Activated T-helper 1 cell treated with anti-CD3 and anti-CD28 coated beads, Interleukin-12 subunit alpha, Interleukin-12 subunit beta, Interleukin-2, Interleukin-4 antibody, amounts not matched to agents 30 ng/mL and 10 ng/mL and 1 ng/mL, durations not matched to agents 14 hours and 24 hours and 36 hours (primary cell): ENCODE results near the gene CFAP100. TPM values are rescaled to one million over a fixed set of nuclear protein-coding genes. Genes with fewer than 3 reads are reported as not detected.

Experiments
- DNase-seq: peaks from one replicate; pipeline ENCODE4 v3.0.0; 2021; ENCODE audit warnings: low spot score
- H3K27ac Mint-ChIP-seq: one replicate; pipeline ENCODE4 v1.8.0; 2021; ENCODE audit warnings: mild to moderate bottlenecking, mixed read lengths
- H3K27me3 Mint-ChIP-seq: one replicate; pipeline ENCODE4 v1.8.0; 2022; ENCODE audit warnings: mild to moderate bottlenecking, moderate library complexity, mixed read lengths; ENCODE audit not compliant: insufficient read depth
- H3K36me3 Mint-ChIP-seq: one replicate; pipeline ENCODE4 v1.8.0; 2021; ENCODE audit warnings: low read depth, mixed read lengths
- H3K4me1 Mint-ChIP-seq: one replicate; pipeline ENCODE4 v1.8.0; 2021; ENCODE audit warnings: low read depth, mixed read lengths
- H3K4me3 Mint-ChIP-seq: one replicate; pipeline ENCODE4 v1.8.0; 2021; ENCODE audit warnings: mild to moderate bottlenecking, moderate library complexity, mixed read lengths
- H3K9me3 Mint-ChIP-seq: one replicate; pipeline ENCODE4 v1.8.0; 2021; ENCODE audit warnings: mixed read lengths
- intact Hi-C: fragments of 100-400 bp; cut with micrococcal nuclease; formaldehyde crosslinking; loops from one replicate; pipeline ENCODE4 v1.15.1; 2024
- total RNA-seq: library from RNA; stranded (reverse); gene quantifications from 2 replicates; pipeline ENCODE4 v1.2.3, GENCODE V29; 2022

The CFAP100 gene
- total RNA-seq, 1 donor from 2014 or later: not detected

GRCh38 chr3:126434931-126435411 is 40.3 kb downstream of the CFAP100 start:
- Mint-ChIP-seq H3K27me3 (no peaks in the 10 kb centered on the region), H3K4me1 (no peaks in the 10 kb centered on the region), H3K27ac (no peak overlapping the region), H3K36me3 (peaks cover 3% of the 10 kb centered on the region), H3K4me3 (no peak overlapping the region), H3K9me3 (no peaks in the 10 kb centered on the region)
- DNase-seq: no peak
- intact Hi-C loops: no loop called here

- Mint-ChIP-seq H3K27ac (no peak overlapping the region), H3K36me3 (peaks cover 3% of the 10 kb centered on the region)
Observed at GRCh38 chr3:126435456-126436315, 41.0 kb downstream of the CFAP100 start.

GRCh38 chr3:126436826-126437717 is 42.4 kb downstream of the CFAP100 start:
- no peak for DNase-seq
- Mint-ChIP-seq H3K4me3 (no peak overlapping the region), H3K9me3 (no peaks in the 10 kb centered on the region), H3K4me1 (no peaks in the 10 kb centered on the region), H3K36me3 (peaks cover 3% of the 10 kb centered on the region), H3K27ac (no peak overlapping the region), H3K27me3 (no peaks in the 10 kb centered on the region)
- intact Hi-C loops: no loop called here

More at GRCh38 chr3:126435456-126436315, 41.0 kb downstream of the CFAP100 start:
- H3K4me3 Mint-ChIP-seq: no peak overlapping the region
- H3K4me1 Mint-ChIP-seq: no peaks in the 10 kb centered on the region
- intact Hi-C loops: no loop called here
- H3K27me3 Mint-ChIP-seq: no peaks in the 10 kb centered on the region
- H3K9me3 Mint-ChIP-seq: no peaks in the 10 kb centered on the region
- no peak for DNase-seq

GRCh38 chr3:126438186-126438585 is 43.5 kb downstream of the CFAP100 start:
- Mint-ChIP-seq H3K27ac (no peak overlapping the region), H3K36me3 (peaks cover 3% of the 10 kb centered on the region), H3K27me3 (no peaks in the 10 kb centered on the region), H3K9me3 (no peaks in the 10 kb centered on the region), H3K4me1 (no peaks in the 10 kb centered on the region), H3K4me3 (no peak overlapping the region)
- intact Hi-C loops: no loop called here
- DNase-seq: no peak

- no peaks in the 10 kb centered on the region for H3K27me3 Mint-ChIP-seq
- intact Hi-C loops: no loop called here
- DNase-seq: no peak
- H3K4me1 Mint-ChIP-seq: no peaks in the 10 kb centered on the region
- H3K4me3 Mint-ChIP-seq: no peak overlapping the region
- no peaks in the 10 kb centered on the region for H3K9me3 Mint-ChIP-seq
- no peak overlapping the region for H3K27ac Mint-ChIP-seq
- peaks cover 3% of the 10 kb centered on the region for H3K36me3 Mint-ChIP-seq
Observed at GRCh38 chr3:126438746-126439145, 44.0 kb downstream of the CFAP100 start.

- Mint-ChIP-seq H3K27me3 (no peaks in the 10 kb centered on the region), H3K9me3 (no peaks in the 10 kb centered on the region), H3K27ac (no peak overlapping the region), H3K4me1 (no peaks in the 10 kb centered on the region), H3K36me3 (peaks cover 1% of the 10 kb centered on the region), H3K4me3 (no peak overlapping the region)
- DNase-seq: no peak
- intact Hi-C loops: no loop called here
Observed at GRCh38 chr3:126439346-126439967, 44.7 kb downstream of the CFAP100 start.

GRCh38 chr3:126439968-126440708 is 45.4 kb downstream of the CFAP100 start:
- Mint-ChIP-seq H3K27ac (no peak overlapping the region), H3K27me3 (no peaks in the 10 kb centered on the region), H3K9me3 (no peaks in the 10 kb centered on the region), H3K36me3 (no peaks in the 10 kb centered on the region), H3K4me1 (no peaks in the 10 kb centered on the region), H3K4me3 (no peak overlapping the region)
- intact Hi-C loops: no loop called here
- DNase-seq: no peak

GRCh38 chr3:126440709-126440995 is 45.9 kb downstream of the CFAP100 start:
- intact Hi-C loops: no loop called here
- H3K4me3 Mint-ChIP-seq: no peak overlapping the region
- no peak overlapping the region for H3K27ac Mint-ChIP-seq
- DNase-seq: no peak
- no peaks in the 10 kb centered on the region for H3K27me3 Mint-ChIP-seq
- H3K36me3 Mint-ChIP-seq: no peaks in the 10 kb centered on the region
- H3K9me3 Mint-ChIP-seq: no peaks in the 10 kb centered on the region
- no peaks in the 10 kb centered on the region for H3K4me1 Mint-ChIP-seq

GRCh38 chr3:126441256-126441880 is 46.7 kb downstream of the CFAP100 start:
- H3K9me3 Mint-ChIP-seq: no peaks in the 10 kb centered on the region
- intact Hi-C loops: no loop called here
- no peak overlapping the region for H3K4me3 Mint-ChIP-seq
- no peak overlapping the region for H3K27ac Mint-ChIP-seq
- no peaks in the 10 kb centered on the region for H3K27me3 Mint-ChIP-seq
- H3K4me1 Mint-ChIP-seq: no peaks in the 10 kb centered on the region
- no peaks in the 10 kb centered on the region for H3K36me3 Mint-ChIP-seq
- no peak for DNase-seq

GRCh38 chr3:126442094-126442855 is 47.6 kb downstream of the CFAP100 start:
- no peak for DNase-seq
- no peaks in the 10 kb centered on the region for H3K9me3 Mint-ChIP-seq
- intact Hi-C loops: no loop called here
- H3K36me3 Mint-ChIP-seq: no peaks in the 10 kb centered on the region
- H3K4me3 Mint-ChIP-seq: no peak overlapping the region
- no peak overlapping the region for H3K27ac Mint-ChIP-seq
- no peaks in the 10 kb centered on the region for H3K4me1 Mint-ChIP-seq
- no peaks in the 10 kb centered on the region for H3K27me3 Mint-ChIP-seq

GRCh38 chr3:126442856-126443242 is 48.1 kb downstream of the CFAP100 start:
- no peak for DNase-seq
- Mint-ChIP-seq H3K27me3 (no peaks in the 10 kb centered on the region), H3K27ac (no peak overlapping the region), H3K4me3 (no peak overlapping the region), H3K36me3 (no peaks in the 10 kb centered on the region), H3K9me3 (no peaks in the 10 kb centered on the region), H3K4me1 (no peaks in the 10 kb centered on the region)
- intact Hi-C loops: no loop called here
